Fibroblast of skin of abdomen (primary cell): ENCODE measurements around the gene TBX21.
"Not testable (repeated sequence)": the region's sequence is repeated elsewhere in the genome, so short reads cannot be mapped to it uniquely, and the experiment has no call there.

Source experiments
- DNase-seq: peaks from one replicate; pipeline ENCODE4 v3.0.0-alpha.2; 2013

Gene TBX21

DNA sequence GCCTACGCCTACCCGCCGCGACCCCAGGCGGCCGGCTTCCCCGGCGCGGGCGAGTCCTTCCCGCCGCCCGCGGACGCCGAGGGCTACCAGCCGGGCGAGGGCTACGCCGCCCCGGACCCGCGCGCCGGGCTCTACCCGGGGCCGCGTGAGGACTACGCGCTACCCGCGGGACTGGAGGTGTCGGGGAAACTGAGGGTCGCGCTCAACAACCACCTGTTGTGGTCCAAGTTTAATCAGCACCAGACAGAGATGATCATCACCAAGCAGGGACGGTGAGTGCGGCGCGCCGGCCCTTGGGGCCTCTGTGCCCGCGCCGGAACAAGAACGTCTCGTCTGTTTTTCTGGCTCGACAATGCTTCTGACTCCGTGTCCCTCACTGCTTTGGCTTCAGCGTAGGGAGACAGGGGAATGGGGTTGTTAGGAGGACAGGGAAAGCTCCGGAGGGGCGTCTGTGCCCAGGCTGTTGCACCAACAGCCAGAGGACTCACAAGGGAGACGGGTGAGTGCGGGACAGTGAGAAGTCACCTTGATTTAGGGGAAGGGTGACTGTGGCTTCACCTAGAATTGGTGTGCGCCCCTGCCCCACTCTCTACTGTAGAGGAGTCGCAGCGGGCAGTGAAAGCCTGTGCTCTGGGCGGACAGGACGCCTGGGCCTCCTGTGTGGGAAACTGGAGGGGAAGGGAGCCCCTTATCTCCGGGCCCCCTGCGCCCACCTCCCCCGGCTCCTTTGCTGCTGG, 806 bp downstream of the TBX21 start:
- no peak for DNase-seq

DNA sequence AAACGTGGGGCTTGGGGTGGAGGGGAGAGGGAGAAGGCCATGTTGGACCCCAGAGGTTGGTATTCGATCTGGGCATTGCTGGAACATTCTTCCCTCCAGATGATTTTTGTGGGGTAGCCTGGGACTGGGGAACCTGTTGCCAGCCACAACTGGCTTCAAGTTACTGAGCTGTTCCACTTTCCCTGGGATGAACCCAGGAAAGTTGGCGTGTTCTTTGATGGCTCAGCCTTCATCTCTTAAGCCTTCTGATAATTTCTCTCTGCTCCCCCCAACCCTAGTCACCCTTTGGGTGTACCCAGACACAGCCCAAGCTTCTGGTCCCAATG, 2.1 kb downstream of the TBX21 start:
- DNase-seq = no peak

DNA sequence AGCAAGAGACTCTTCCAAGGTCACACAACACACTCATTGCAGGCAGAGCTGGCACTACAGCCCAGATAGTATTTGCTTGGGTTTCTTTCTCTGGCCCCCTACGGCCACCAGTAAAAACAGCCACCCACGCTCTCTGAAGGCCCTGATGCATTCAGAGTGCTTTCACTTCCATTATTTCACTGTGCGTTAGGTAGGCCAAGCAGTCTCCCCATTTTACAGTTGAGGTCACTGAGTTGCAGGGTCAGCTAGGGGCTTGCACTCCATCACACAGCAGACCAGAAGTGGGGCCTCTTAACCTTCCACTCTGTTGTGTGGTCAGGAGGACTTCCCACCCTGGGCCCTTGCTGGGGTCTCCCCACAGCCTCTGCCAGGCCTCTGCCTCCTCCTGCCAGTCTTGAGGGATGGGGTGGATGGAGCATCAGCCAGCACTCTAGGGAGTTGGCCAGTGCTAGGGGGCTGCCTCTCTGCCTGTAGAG, 2.5 kb downstream of the TBX21 start:
- DNase-seq = no peak

DNA sequence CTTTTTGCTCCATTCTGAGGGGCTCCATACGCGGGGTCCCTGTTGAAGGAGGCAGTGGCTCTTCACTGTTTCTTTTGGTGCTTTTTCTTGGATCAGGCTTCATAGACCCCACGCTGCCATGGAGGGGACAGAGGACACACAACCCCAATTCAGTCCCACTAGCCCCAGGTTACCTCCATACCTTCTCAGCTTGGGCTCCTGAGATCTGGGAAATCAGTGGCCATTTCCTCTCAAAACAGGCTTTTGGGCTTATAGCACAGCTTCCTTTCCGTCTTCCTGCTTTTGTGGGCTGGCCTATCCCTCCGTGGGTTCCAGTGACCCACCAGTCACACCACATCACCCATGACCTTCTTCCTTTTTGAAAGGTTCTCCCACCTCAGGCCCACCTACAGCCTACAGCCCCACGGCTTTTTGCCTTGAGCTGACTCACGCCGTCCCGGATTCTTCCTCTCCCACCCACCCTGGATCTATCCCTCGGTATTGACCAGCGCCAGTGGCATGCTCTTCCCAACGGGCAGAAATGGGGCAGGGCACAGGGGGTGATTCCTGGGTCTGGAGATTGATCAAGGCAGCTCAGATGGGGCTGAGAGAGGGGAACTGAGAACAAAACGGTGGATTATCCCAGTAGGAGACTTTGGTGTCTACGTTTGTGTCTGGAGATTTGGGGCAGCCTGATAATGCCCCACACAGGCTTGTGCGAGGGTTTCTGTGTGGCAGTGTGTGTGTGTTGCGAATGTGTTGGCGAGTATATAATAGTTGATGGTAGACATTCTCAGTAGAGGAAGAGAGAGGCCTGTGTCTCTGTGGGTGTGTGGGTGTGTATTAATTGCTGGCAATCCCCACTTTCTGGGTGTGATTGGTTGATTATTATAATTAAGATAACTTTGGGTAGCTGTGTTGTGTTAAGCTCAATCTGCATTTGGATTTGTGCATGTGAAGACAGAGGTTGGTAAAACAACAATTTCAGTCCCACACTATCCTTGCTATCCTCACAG, 3.8 kb downstream of the TBX21 start:
- no peak for DNase-seq

DNA sequence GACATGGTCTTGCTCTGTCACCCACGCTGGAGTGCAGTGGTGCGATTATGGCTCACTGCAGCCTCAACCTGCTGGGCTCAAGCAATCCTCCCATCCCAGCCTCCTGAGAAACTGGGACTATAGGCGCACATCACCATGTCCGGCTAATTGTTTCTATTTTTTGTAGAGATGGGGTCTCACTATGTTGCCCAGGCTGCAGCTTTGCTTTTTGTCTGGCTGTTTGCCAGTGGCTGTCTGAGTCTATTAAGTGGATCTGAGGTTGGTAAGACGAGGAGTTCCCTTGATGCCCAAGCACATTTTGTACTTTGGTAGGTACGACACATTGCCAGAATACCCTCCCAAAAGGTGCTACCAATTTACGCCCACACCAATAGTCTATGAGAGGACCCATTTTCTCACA, 5.1 kb downstream of the TBX21 start:
- no peak for DNase-seq

DNA sequence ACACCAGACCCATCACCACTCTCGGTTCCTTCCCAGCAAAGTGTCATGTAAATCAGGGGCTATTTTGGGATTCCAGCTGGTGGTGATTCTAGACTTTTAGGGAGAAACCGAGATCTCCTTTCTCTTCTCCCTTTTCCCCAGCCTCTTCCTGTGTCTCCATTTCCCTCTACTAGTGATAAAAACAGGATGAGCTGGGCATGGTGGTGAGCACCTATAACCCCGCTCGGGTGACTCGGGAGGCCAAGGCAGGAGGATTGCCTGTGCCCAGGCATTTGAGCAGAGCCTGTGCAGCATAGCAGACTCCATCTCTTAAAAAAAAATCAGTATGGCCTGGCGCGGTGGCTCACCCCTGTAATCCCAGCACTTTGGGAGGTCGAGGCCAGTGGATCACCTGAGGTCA, 6.1 kb downstream of the TBX21 start:
- no peak for DNase-seq

DNA sequence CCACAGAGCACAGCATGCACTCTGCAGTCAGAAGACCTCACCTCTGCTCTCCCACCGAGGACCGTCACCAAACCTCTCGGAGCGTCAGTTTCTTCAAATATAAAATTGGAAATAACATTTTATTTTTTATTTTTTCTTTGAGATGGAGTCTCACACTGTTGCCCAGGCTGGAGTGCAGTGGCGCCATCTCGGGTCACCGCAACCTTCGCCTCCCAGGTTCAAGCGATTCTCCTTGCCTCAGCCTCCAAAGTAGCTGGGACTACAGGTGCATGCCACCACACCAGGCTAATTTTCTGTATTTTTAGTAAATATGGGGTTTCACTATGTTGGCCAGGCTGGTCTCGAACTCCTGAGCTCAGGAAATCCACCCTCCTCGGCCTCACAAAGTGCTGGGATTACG, 6.9 kb downstream of the TBX21 start:
- not testable (repeated sequence) for DNase-seq

DNA sequence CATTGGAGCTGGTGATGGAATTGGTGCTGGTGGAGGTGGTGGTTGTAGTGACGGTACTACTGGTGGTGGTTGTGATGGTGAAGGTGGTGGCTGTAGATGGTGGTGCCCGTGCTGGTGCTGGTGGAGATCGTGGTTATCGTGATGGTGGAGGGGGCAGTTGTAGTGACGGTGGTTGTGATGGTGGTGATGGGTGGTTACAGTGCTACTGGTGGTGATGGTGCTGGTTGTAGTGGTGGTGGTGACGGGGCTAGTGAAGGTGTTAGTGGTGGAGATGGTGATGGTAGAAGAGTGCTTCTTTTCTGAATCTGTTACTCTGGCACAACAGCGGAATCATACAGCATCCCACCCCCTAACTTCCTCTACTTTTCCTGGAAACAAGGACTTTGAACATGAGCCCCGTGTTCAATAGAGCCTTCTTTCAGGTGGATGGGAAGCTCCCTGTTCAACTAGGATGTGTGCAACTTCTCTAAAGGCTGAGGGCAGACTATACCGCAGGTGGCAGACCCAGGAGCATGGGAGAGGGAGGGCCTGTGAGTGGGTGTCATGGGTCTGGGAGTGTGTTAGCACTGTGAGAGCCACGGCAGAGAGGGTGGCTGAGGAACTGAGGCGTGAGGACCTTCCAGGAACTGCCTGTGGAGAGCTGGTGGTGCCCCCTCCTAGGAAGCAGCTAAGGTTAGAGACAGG, 8.2 kb downstream of the TBX21 start:
- no peak for DNase-seq

DNA sequence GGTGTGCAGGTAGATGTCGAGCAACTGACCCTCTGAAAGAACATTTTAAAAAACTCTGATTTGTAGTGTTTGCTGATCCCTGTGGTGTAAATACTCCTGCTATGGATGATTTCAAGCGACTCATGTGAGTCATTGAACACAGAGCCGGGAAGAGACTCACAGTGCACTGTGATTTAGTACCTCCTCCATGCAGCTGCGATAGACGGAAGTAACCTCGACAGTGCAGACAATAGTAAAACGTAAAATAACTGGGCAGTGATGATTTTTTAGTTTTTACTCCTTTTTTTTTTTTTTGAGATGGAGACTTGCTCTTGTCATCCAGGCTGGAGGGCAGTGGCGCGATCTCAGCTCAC, 8.7 kb downstream of the TBX21 start:
- DNase-seq = peak; percentile 22

DNA sequence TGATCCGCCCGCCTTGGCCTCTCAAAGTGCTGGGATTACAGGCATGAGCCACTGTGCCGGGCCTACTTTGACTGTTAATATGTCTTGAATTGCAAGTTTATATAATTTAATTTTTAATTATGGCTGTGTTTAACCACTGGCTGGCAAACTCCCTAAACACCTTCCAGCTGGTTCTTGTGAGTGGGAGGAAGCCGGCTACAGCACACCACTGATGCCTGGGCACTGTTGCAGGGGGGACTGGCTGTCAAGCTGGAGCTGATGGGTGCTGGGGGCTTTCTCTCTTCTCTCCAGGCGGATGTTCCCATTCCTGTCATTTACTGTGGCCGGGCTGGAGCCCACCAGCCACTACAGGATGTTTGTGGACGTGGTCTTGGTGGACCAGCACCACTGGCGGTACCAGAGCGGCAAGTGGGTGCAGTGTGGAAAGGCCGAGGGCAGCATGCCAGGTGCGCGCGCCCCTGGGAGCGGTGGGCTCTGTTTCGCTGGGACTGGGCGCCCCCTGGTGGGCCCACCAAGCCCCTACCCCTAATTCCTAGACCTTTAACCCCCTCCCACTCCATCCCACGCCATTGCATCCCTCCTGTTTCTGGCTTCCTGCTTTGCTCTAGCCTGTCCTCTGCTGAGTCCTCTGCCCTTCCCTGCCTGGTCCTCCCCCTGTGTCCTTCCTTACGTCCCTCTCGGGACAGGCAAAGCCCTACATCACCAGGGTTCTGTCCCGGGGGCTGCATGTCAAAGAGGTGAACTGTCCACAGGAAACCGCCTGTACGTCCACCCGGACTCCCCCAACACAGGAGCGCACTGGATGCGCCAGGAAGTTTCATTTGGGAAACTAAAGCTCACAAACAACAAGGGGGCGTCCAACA, 9.5 kb downstream of the TBX21 start:
- peak; percentile 13 for DNase-seq

DNA sequence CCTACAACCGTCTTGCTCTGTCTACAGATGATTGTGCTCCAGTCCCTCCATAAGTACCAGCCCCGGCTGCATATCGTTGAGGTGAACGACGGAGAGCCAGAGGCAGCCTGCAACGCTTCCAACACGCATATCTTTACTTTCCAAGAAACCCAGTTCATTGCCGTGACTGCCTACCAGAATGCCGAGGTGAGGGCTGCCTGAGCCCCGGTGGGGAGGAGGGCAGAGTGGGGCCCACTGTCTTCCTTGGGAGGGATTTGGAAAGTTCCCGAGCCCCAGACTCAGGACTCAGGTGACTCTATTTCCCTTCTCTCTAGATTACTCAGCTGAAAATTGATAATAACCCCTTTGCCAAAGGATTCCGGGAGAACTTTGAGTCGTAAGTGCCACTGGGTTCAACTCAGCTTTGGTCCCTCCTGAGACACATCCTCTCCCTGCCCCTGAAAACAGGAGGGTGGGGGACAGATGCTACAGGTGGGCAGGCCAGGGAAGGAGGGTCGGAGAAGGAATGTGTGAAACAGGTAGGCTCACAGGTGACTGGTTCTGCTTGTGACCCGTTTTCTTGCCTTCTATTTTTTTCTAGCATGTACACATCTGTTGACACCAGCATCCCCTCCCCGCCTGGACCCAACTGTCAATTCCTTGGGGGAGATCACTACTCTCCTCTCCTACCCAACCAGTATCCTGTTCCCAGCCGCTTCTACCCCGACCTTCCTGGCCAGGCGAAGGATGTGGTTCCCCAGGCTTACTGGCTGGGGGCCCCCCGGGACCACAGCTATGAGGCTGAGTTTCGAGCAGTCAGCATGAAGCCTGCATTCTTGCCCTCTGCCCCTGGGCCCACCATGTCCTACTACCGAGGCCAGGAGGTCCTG, 11.4 kb downstream of the TBX21 start:
- no peak for DNase-seq

DNA sequence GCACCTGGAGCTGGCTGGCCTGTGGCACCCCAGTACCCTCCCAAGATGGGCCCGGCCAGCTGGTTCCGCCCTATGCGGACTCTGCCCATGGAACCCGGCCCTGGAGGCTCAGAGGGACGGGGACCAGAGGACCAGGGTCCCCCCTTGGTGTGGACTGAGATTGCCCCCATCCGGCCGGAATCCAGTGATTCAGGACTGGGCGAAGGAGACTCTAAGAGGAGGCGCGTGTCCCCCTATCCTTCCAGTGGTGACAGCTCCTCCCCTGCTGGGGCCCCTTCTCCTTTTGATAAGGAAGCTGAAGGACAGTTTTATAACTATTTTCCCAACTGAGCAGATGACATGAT, 12.0 kb downstream of the TBX21 start:
- no peak for DNase-seq

DNA sequence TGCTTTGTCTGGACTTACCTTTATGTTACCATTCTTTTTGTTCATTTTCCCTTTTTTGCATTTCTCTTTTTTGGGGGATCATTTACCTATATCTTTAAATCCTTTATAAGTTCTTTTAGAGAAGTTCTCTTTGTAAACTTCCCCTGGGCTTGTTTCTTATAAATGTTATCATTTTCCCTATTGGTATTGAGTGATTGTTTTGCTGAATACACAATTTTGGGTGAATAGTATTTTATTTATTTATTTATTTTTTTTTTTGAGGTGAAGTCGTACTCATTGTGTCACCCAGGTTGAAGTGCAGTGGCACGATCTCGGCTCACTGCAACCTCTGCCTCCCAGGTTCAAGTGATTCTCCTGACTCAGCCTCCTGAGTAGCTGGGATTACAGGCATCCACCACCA, 18.4 kb downstream of the TBX21 start:
- no peak for DNase-seq

DNA sequence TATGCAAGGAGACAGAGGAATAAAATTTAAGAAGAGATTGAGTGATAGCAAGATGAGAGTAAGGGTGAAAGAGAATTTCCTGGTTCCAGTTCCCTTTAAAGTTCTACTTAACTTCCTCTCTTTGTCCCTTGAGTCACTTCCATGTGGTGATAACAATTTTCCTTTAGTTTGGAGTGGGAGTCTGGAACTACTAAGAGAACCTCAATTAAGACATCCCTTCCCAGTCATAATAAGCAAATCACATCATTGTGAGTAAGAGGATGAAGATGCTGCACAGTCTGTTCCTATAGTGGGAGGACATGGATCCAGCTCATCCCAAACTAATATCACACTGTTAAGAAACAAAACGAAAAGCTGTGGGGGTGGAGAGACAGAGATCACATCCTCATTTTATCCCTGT, 24.4 kb downstream of the TBX21 start:
- DNase-seq = no peak

DNA sequence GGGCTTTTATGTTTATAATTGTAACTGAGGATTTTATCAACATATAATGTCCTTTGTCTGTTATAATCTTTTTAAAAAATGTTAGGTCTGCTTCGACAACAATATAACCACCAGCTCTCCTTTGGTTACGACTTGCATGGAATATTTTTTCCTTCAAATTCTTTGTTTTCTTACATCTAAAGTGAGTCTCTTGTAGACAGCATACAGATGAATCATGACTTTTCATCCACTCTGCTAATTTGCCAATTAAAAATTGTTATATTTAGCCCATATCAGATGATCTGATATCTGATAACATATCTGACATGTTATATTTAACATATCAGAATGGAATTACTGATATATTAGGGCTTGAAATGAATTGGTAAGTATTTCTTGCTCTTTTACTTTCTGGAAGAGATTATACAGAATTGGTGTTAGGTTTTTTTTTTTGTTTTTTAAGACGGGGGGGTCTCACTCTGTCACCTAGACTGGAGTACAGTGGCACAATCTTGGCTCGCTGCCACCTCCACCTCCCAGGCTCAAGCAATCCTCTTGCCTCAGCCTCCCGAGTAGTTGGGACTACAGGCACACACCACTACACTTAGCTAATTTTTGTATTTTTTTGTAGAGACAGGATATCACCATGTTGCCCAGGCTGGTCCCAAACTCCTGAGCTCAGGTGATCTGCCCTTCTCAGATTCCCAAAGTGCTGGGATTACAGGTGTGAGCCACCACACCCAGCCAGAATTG, 27.5 kb downstream of the TBX21 start:
- no peak for DNase-seq

DNA sequence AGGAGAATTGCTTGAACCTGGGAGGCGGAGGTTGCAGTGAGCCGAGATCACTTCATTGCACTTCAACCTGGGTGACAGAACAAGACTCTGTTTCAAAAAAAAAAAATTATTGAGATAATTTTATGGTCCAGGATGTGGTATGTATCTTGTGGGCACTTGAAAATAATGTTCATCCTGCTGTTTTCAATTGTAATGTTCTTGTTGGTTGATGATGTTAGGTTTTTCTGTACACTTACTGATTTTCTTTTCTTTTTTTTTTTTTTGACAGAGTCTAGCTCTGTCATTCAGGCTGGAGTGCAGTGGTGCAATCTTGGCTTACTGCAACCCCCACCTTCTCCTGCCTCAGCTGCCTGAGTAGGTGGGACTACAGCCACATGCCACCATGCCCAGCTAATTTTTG, 29.7 kb downstream of the TBX21 start:
- DNase-seq = no peak

DNA sequence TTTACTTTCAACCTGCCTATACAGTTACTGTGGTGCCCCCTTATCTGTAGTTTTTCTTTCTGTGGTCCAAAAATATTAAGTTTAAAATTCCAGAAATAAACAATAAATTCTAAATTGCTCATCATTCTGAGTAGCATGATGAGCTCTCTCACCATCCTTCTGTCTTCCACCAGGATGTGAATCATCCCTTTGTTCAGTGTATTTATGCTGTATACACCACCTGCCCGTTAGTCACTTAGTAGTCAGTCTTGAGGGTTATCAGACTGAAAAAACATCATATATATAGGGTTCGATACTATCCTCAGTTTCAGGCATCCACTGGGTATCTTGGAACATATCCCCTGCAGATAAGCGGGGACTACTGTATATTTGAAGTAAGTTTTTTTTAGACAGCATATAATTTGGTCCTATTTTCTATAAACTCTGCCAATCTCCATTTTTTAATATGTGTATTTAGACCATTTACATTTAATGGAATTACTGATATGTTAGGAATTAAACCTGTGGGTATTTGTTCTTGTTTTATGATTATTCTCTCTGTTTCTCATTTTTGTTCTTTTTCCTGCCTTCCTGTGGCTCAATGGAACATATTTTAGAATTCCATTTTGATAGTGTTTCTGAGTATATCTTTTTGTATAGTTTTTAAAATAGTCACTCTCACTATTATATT, 31.0 kb downstream of the TBX21 start:
- DNase-seq = no peak

DNA sequence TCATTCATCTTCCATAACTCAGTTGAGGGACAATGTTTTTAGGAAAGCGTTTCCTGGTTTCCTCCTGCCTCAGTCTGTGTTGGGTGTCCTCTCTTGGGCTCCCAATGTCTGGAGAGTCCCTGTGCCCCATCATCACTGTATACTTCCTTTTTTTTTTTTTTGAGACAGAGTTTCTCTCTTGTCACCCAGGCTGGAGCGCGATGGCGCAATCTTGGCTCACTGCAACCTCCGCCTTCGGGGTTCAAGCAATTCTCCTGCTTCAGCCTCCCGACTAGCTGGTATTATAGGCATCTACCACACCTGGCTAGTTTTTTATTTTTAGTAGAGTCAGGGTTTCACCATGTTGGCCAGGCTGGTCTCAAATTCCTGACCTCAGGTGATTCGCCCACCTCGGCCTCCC, 40.6 kb downstream of the TBX21 start:
- DNase-seq = not testable (repeated sequence)

DNA sequence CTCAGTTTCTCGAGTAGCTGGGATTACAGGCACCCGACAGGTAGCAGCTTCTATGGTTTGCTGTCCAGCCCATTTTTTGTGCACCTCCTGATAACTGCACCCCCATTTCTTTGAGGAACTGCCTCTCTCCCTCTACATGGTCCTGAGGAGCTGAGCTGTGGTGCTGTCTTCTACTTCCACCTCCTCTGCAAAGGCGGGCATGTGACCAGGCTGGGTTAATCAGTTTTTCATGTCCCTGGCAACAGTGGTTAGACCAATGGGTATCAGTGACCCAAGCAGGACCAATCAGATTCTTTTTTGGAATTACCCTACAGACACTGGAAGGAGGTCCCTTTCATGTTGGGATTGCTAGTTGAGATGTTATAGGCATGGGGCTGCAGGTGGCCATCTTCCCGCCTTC, 41.3 kb downstream of the TBX21 start:
- no peak for DNase-seq

DNA sequence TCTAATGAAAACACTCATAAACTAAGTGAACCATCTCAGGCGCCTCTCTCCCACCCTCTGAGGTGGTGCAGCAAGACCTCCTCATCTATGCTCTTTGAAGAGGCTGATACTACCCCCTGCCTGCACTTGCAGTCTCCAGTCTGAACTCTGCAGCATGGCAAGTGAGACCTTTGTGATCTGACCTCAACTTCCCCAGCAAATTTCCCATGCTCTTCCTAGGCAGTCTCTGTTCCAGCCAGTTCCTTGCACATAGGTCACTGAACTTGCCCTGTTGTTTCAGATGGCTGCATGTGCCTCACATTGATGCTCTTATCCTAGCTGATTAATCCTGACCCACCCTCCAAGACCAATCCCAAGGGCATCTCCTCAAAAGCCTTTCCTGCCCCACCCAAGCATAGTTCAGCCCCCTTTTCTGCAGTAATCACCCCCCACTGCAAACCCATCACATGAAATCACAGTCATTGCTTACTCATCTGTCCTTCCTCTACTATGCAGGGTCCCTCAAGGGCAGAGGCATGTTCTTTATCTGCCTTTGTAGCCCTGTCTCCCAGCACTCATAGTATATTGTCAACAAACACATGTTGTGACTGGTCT, 42.0 kb downstream of the TBX21 start:
- no peak for DNase-seq
